NCI-H2107 (cell line): Measurements from ENCODE around the gene COL4A2.
A peak's percentile ranks its signal among the peaks of the same experiment; 100 is the strongest.
"Not testable (repeated sequence)": the region's sequence is repeated elsewhere in the genome, so short reads cannot be mapped to it uniquely, and the experiment has no call there.

Experiments
- DNase-seq: peaks from one replicate; lab custom pipeline; 2025; lab: John Stamatoyannopoulos, UW

The COL4A2 gene

GRCh38 chr13:110496281-110496680, 189.2 kb downstream of the COL4A2 start:
- DNase-seq = no peak

DNA sequence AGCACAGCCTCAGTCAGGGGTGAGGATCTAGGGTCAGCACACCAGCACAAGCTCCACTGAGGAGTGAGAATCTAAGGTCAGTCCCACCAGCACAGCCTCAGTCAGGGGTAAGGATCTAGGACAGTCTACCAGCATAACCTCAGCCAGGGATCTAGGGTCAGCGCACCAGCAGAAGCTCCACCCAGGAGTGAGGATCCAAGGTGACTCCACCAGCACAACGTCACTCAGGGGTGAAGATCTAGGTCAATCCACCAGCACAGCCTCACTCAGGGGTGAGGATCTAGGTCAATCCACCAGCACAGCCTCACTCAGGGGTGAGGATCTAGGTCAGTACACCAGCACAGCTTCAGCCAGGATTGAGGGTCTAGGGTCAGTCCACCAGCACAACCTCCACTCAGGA, 189.9 kb downstream of the COL4A2 start:
- no peak for DNase-seq

DNA sequence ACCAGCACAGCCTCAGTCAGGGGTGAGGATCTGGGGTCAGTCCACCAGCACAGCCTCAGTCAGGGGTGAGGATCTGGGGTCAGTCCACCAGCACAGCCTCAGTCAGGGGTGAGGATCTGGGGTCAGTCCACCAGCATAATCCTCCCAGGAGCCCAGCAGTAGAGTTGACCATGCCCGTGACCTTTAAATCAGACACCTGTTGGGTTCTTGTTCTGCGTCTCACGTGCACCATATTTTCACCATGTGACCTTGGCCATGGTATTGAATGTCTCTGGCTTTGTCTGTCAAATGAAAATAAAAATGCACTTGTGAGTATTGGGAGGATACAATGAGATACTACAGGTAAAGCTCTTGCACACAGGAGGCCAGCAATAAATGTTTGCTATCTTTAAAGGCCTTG, 190.8 kb downstream of the COL4A2 start:
- DNase-seq = not testable (repeated sequence)

DNA sequence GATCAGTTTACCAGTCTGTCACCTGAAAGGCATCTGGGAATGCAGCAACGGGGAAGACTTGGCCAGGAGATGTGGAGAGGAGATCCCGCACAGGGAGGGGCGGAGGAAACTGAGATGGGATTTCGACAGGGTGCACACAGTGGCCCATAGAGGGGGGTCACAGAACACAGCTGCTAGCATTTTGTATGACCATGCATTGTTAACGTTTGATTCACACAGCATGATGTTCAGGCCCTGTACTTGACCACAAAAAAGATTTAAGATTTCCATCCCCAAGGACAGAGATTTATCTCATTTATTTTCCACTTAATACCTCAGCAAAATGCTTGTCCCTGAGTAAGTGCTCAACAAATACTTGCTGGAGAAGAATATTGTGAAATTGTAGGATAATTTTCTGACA, 191.2 kb downstream of the COL4A2 start:
- DNase-seq = no peak

- no peak for DNase-seq
Observed at GRCh38 chr13:110498765-110499164, 191.7 kb downstream of the COL4A2 start.

GRCh38 chr13:110499621-110500281, 192.7 kb downstream of the COL4A2 start:
- DNase-seq = peak; percentile 58

DNA sequence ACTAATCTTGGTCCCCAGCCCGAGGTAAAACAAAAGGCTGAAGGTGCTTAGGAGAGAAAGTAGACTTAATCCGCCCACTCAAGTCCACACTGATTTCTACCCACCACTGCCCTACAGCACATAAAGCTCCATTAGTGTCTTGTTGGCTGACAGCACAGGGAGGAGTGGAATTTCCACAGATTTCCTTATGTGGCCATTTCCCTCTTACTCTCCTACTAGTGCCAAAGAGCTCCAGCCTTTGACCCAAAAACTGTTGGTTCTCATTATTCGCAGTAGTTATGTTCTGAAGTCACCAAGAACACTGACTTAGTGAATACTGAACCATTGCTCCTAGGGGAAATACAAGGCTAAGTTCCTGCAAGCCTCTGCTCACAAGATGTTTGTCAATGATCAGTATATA, 193.3 kb downstream of the COL4A2 start:
- no peak for DNase-seq

DNA sequence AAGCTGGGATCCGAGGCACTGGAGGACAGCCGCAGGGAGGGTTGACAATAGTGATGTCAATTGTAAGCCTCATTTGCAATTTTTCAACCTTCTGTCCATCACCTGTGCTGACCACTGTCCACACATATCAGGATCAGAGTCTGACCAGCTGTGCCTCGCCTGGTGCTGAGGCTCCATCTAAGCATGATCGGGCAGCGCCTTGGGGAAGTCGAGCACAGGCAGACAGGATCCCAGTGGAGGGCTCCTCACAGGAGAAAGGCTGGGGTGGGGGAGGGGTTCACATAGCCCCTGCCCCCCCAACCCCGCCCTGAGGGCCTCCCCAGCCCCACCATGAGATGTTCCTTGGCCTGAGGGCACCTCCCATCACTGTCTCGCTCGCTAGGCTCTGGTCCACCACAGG, 194.1 kb downstream of the COL4A2 start:
- no peak for DNase-seq

DNA sequence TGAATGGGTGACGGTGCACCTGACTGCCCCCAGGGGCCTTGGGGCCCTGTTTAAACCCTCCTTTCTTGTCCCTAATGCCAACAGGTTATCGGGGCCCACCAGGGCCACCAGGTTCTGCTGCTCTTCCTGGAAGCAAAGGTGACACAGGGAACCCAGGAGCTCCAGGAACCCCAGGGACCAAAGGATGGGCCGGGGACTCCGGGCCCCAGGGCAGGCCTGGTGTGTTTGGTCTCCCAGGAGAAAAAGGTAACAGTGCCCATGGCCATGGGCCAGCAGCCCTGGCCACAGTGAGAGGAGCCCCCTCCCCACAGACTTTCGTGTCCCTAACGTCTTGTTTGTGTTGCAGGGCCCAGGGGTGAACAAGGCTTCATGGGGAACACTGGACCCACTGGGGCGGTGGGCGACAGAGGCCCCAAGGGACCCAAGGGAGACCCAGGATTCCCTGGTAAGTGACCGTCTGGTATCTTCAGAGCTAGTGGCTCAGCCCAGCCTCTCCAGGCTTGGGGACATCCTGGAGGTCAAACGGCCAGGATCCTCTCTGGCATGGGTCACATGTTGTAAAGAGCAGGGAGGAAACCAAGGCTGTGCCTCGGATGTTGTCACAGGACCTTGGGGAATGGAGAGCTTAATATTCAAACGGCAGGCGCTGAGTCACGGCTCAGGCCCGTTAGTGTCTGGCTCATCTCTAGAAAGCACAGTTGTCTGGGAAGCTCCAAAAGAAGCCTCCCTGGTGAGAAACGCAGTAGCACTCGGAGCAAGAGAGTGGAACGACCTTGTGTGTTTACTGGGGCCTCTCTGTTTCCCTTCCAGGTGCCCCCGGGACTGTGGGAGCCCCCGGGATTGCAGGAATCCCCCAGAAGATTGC, 196.2 kb downstream of the COL4A2 start:
- DNase-seq = no peak

DNA sequence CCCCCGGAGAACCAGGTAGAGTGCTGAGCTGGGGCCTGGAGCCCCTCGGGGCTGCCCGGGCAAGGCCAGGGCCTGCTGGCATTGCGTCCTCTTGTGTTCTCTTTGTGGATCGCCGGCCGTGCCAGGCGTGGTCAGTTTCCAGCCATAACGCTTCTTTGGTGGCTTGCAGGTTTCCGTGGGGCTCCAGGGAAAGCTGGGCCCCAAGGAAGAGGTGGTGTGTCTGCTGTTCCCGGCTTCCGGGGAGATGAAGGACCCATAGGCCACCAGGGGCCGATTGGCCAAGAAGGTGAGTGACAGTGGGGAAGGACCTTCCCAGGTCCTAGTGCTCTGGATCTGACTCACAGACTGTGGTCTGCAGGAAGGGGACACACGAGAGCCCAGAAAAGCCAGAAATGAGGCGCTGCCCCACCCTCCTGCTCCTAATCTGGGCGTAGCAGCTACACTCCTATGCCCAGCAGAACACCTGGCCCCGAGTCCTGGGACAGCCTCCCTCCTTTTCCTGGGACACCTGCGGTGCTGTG, 197.0 kb downstream of the COL4A2 start:
- DNase-seq = no peak

DNA sequence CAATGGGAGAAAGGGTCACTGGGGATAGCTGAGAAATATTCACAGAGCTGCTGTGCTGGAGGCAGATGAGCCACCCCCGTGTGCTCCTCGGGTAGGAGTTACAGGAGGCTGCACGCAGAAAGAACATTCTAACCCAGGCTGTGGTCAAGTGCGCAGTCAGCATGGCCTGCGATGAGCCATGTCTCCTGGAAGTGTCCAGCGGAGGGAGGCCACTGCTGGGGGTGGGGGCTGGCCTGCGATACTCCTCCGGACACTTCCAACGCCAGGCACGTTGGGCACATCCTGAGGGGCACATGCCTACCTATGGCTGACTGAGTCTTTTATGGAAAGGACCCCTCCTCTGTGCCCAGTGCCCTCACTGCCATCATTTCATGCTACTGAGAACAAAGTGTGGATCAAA, 198.5 kb downstream of the COL4A2 start:
- DNase-seq = no peak

GRCh38 chr13:110506396-110506795, 199.3 kb downstream of the COL4A2 start:
- no peak for DNase-seq

GRCh38 chr13:110506859-110507566, 199.9 kb downstream of the COL4A2 start:
- DNase-seq = no peak

GRCh38 chr13:110507678-110508381, 200.7 kb downstream of the COL4A2 start:
- DNase-seq = no peak

DNA sequence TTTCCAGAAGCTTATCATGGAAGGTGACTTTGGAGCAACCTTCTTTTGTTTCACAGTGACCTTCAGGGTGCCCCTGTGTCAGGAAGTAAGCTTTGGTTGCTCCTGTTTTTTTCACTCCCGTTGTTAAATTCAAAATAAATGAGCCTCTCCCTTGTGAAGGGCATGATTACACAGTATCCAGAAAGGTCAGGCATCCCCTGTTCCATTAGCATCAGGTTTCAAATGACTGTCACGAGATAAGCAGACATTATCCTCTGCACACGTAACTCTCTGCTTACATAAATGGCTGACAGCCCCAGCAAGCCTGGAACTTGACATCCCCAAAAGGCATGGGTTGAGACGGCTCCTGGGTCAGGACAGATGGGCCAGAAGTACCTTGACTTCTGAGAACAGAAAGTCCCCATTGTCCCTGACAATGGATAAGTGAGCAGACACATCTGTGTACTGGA, 202.4 kb downstream of the COL4A2 start:
- DNase-seq = peak; percentile 63

DNA sequence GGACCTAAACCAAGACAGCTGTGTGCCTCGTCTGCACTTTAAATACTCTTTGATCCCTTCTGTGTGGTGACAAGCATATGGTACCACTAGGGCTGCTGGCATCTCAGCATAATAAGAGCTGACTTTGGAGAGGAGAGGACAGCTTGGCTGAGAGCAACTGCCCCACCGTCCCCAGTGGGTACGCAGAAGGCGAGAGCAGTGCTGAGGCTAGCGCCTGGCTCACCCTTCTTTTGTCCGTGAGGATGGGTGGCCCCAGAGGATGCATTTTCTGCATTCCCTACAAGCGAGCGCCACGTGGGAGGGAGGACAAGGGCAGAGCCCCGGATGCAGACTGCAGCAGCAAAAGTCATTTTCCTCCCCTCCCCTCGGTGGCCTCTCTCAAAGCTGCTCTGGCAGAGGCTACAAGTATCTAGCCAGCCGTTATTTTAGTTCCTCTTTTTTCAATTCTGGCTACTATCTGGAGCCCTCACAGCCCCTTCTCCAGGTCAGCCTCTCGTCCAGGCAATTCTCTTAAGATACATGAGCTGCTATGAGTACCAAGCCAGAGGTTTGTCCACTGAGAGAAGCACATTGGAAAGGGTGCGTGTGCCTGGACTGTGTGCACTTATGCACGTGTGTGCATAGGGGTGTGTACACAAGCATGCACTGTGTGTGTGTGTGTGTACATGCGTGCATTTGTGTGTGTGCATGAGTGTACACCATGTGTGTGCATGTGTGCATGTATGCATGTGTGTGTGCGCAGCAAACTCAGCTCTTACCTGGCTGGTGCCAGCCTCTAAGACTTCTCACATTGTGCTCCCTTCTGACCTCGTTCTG, 203.1 kb downstream of the COL4A2 start:
- DNase-seq = no peak

DNA sequence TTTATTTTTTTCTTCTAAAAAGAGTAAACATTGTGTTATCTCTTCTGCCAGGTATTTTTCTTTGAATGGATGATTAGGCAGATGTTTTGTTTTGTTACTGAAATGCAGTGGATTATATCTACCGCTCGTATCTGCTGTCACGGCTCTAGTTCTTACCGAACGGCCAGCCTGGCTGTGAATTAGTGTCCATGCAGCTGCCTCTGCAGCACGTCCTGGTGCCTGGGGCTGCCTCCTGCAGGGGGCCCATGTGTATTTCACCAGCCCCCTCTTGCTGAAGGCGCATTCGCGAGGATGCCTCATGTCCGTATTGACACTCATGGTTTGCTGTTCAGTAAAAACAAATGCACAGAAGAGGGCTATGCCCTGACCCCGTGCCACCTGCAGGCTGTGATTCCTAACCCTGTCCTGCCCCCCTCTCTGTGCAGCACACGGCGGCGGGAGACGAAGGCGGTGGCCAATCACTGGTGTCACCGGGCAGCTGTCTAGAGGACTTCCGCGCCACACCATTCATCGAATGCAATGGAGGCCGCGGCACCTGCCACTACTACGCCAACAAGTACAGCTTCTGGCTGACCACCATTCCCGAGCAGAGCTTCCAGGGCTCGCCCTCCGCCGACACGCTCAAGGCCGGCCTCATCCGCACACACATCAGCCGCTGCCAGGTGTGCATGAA, 204.6 kb downstream of the COL4A2 start:
- DNase-seq = no peak

DNA sequence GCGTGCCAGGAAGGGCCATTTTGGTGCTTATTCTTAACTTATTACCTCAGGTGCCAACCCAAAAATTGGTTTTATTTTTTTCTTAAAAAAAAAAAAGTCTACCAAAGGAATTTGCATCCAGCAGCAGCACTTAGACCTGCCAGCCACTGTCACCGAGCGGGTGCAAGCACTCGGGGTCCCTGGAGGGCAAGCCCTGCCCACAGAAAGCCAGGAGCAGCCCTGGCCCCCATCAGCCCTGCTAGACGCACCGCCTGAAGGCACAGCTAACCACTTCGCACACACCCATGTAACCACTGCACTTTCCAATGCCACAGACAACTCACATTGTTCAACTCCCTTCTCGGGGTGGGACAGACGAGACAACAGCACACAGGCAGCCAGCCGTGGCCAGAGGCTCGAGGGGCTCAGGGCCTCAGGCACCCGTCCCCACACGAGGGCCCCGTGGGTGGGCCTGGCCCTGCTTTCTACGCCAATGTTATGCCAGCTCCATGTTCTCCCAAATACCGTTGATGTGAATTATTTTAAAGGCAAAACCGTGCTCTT, 205.2 kb downstream of the COL4A2 start:
- no peak for DNase-seq

GRCh38 chr13:110516500-110516899, 209.4 kb downstream of the COL4A2 start:
- DNase-seq = no peak
